Parathyroid adenoma (tissue), 2 donors: Measurements from ENCODE around the gene RABL6.
A peak's percentile ranks its signal among the peaks of the same experiment; 100 is the strongest.

Source experiments
- H2AFZ ChIP-seq: fragments of 300-600 bp; sonication (generic); one replicate; pipeline ENCODE4 v1.7.0; 2017; ENCODE audit warnings: antibody characterized with exemption, mild to moderate bottlenecking
- H3K27ac ChIP-seq: fragments of 300-600 bp; sonication (generic); one replicate; pipeline ENCODE4 v1.7.0; 2017
- H3K27me3 ChIP-seq: fragments of 300-600 bp; sonication (generic); one replicate; pipeline ENCODE4 v1.7.0; 2017; ENCODE audit warnings: low read length; ENCODE audit not compliant: control insufficient read depth, insufficient read depth
- H3K36me3 ChIP-seq: fragments of 300-600 bp; sonication (generic); one replicate; pipeline ENCODE4 v1.7.0; 2017; ENCODE audit warnings: low read length; ENCODE audit not compliant: control insufficient read depth, insufficient read depth
- H3K4me1 ChIP-seq: fragments of 300-600 bp; sonication (generic); one replicate; pipeline ENCODE4 v1.7.0; 2017; ENCODE audit warnings: control low read depth
- H3K4me2 ChIP-seq: fragments of 300-600 bp; sonication (generic); one replicate; pipeline ENCODE4 v1.7.0; 2017; ENCODE audit warnings: low read length
- H3K4me3 ChIP-seq: fragments of 300-600 bp; sonication (generic); one replicate; pipeline ENCODE4 v1.7.0; 2017; ENCODE audit warnings: low read depth, low read length
- H3K79me2 ChIP-seq: fragments of 300-600 bp; sonication (generic); one replicate; pipeline ENCODE4 v1.7.0; 2017; ENCODE audit warnings: control low read depth
- H3K9ac ChIP-seq: fragments of 300-600 bp; sonication (generic); one replicate; pipeline ENCODE4 v1.7.0; 2017; ENCODE audit warnings: mild to moderate bottlenecking
- H3K9me3 ChIP-seq: fragments of 300-600 bp; sonication (generic); one replicate; pipeline ENCODE4 v1.7.0; 2017; ENCODE audit warnings: low read length; ENCODE audit not compliant: control insufficient read depth
- TF ChIP-seq, protein P1 (sequence below): fragments of 300-600 bp; sonication (generic); IDR thresholded peaks from one replicate; pipeline ENCODE4 v1.7.0; 2017; ENCODE audit warnings: antibody characterized with exemption, mild to moderate bottlenecking
- donor health status: primary hyperparathyroidism.

RABL6 gene, protein sequence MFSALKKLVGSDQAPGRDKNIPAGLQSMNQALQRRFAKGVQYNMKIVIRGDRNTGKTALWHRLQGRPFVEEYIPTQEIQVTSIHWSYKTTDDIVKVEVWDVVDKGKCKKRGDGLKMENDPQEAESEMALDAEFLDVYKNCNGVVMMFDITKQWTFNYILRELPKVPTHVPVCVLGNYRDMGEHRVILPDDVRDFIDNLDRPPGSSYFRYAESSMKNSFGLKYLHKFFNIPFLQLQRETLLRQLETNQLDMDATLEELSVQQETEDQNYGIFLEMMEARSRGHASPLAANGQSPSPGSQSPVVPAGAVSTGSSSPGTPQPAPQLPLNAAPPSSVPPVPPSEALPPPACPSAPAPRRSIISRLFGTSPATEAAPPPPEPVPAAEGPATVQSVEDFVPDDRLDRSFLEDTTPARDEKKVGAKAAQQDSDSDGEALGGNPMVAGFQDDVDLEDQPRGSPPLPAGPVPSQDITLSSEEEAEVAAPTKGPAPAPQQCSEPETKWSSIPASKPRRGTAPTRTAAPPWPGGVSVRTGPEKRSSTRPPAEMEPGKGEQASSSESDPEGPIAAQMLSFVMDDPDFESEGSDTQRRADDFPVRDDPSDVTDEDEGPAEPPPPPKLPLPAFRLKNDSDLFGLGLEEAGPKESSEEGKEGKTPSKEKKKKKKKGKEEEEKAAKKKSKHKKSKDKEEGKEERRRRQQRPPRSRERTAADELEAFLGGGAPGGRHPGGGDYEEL

DNA sequence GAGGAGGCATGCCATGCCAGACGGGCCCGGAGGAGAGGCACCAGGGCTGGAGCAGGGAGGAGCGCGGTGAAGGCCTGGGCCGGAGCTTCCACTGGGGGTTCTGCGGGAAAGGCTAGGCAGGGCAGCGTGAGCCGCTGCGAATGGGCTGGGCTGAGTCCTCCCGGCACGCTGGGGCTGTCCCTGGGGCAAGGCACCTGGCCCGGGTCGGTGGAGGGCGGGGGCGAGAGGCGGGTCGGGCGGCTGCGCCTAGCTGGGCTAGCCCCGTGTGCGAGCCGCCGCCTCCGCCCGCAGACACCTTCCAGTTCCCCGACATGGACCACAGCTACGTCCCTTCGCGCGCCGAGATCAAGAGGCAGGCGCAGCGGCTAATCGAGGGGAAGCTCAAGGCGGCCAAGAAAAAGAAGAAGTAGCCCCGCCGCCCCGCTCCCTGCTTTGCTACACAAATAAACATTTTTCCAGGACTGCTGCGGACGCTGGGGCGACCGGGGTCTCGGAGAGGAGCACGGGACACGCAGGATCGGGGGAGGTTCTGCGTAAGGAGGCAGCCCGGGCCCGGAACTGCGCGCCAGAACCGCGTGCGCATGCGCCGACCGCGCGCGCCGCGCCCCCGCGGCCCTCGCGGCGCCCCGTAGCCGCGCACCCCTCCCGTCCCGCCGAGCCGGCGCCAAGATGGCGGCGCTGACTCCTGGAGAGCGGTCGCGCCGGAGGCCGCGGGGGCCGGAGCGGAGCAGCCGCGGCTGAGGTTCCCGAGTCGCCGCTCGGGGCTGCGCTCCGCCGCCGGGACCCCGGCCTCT is at the start of gene RABL6:
Gene RABL6 (plus strand): TSS at position 668 of the 794 bp plus-strand sequence. CDS start 249 bp downstream, outside the sequence.
- Histone ChIP-seq H3K4me2 (peak within 1 kb of the TSS; percentile 92), H3K9ac (no peak within 1 kb of the TSS), H3K27me3 (no peaks in the 10 kb centered on the region), H3K79me2 (no peaks in the 10 kb centered on the region), H3K4me1 (no peaks in the 10 kb centered on the region), H2AFZ (peak within 1 kb of the TSS; percentile 91), H3K9me3 (no peaks in the 10 kb centered on the region), H3K36me3 (no peaks in the 10 kb centered on the region), H3K27ac (peak within 1 kb of the TSS; percentile 73), H3K4me3 (peak within 1 kb of the TSS; percentile 73)
- TF ChIP-seq, protein P1, sequence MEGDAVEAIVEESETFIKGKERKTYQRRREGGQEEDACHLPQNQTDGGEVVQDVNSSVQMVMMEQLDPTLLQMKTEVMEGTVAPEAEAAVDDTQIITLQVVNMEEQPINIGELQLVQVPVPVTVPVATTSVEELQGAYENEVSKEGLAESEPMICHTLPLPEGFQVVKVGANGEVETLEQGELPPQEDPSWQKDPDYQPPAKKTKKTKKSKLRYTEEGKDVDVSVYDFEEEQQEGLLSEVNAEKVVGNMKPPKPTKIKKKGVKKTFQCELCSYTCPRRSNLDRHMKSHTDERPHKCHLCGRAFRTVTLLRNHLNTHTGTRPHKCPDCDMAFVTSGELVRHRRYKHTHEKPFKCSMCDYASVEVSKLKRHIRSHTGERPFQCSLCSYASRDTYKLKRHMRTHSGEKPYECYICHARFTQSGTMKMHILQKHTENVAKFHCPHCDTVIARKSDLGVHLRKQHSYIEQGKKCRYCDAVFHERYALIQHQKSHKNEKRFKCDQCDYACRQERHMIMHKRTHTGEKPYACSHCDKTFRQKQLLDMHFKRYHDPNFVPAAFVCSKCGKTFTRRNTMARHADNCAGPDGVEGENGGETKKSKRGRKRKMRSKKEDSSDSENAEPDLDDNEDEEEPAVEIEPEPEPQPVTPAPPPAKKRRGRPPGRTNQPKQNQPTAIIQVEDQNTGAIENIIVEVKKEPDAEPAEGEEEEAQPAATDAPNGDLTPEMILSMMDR, result no peak

DNA sequence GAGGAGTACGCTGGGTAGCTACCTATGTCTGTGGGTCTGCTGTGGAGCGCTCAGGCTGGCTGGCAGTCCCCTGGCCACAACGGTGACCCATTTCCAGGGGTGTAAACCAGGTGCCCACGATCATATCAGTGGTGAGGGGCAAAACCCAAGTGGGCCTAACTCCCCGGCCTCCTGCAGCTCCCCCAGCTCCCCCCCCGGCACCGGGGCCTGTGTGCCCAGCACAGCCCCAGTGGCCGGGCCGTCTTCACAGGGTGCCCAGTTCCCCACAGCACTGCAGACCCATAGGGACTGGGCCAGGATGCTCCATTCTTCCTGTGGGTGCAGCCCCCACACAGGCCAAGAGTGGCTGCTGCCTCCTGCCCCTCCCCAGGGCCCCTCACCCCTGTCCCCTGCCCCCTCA is 48.7 kb upstream of the RABL6 start:
- no peaks in the 10 kb centered on the region for H3K4me1 ChIP-seq
- no peaks in the 10 kb centered on the region for H3K27me3 ChIP-seq

DNA sequence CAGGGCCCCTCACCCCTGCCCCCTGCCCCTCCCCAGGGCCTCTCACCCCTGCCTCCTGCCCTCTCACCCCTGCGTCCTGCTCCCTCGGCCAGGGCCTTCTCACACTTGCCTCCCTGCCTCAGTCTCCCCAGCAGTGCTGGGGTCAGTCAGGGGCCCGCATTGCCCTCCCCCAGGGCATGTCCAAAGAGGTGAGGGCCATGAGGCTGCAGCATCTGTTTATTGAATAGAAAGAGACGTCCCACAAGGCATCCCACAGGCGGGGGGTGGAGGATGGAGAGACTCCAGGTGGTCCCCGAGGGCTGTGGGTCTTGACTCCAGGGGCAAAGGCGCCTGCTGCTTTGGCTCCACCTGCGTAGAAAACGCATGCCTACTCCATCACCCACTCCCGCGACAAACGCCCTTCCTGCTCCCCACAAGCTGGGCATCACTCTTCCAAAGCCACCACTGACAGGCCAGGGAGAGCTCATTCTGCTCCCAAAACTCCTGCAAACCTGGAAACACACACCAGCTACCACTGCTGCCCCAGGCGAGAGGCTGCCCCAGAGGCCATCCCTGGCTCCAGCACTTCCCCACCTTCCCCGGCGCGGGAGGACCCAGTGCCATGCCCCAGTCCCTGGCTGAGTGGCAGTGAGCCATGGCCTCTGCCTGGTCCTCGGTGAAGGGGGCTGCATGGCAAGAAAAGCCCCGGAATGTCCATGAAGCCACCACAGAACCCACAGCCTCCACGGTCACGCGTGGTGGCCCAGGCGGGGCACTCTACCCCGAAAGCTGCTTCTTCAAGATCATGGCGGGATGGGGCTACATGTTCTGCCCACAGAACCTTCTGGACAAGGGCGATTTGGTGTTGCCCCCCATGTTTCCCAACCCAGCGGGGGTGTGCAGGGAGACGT is 48.1 kb upstream of the RABL6 start:
- no peak overlapping the region for H2AFZ ChIP-seq
- H3K4me3 ChIP-seq, result no peak overlapping the region
- no peak overlapping the region for H3K9ac ChIP-seq
- H3K4me1 ChIP-seq, result no peaks in the 10 kb centered on the region
- H3K27me3 ChIP-seq, result no peaks in the 10 kb centered on the region
- TF ChIP-seq, protein P1, result no peak
- no peak overlapping the region for H3K4me2 ChIP-seq
- no peaks in the 10 kb centered on the region for H3K79me2 ChIP-seq
- no peaks in the 10 kb centered on the region for H3K9me3 ChIP-seq
- H3K27ac ChIP-seq, result no peak overlapping the region
- no peaks in the 10 kb centered on the region for H3K36me3 ChIP-seq

More for the DNA sequence above, 48.7 kb upstream of the RABL6 start:
- Histone ChIP-seq H3K36me3 (no peaks in the 10 kb centered on the region), H3K4me2 (no peak overlapping the region), H3K79me2 (no peaks in the 10 kb centered on the region), H3K4me3 (no peak overlapping the region), H3K27ac (no peak overlapping the region), H3K9me3 (no peaks in the 10 kb centered on the region), H2AFZ (no peak overlapping the region), H3K9ac (no peak overlapping the region)
- TF ChIP-seq, protein P1, result no peak

DNA sequence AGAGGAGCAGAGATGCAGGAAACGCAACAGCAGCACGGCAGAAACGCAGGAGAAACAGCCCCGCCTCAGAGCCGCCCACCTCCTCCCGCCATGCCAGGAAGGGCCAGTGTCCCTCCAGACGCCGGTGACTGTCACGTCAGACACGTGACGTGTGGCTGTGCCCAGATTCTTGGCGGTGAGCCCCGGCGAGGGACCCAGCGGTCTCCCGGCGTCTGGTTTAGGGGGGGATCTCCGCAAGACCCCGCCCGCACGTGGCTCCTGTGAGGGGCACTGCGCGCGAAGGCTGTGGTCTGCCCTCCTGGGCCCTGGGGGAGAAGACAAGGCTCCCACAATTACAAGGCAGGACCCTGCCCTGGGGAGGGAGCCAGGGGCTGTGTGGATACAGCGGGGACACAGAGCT is 47.3 kb upstream of the RABL6 start:
- no peaks in the 10 kb centered on the region for H3K4me1 ChIP-seq
- no peaks in the 10 kb centered on the region for H3K79me2 ChIP-seq
- no peak overlapping the region for H3K4me2 ChIP-seq
- no peak overlapping the region for H2AFZ ChIP-seq
- no peaks in the 10 kb centered on the region for H3K27me3 ChIP-seq
- no peak overlapping the region for H3K4me3 ChIP-seq
- no peaks in the 10 kb centered on the region for H3K9me3 ChIP-seq
- H3K27ac ChIP-seq, result no peak overlapping the region
- no peaks in the 10 kb centered on the region for H3K36me3 ChIP-seq
- no peak overlapping the region for H3K9ac ChIP-seq
- TF ChIP-seq, protein P1, result no peak
